H1 (cell line): ENCODE results near the gene OLFM2. TPM values are rescaled to one million over a fixed set of nuclear protein-coding genes. Genes with fewer than 3 reads are reported as not detected.
A peak's percentile ranks its signal among the peaks of the same experiment; 100 is the strongest.

Experiments used
- CTCF ChIA-PET: fragments of 300-600 bp; sonication (Branson Sonifier 250); formaldehyde crosslinking; loops from one replicate; lab custom pipeline; 2021; ENCODE audit not compliant: partially characterized antibody; lab: Charles Lee
- POLR2A ChIA-PET: fragments of 300-600 bp; sonication (Branson Sonifier 250); formaldehyde crosslinking; loops from one replicate; lab custom pipeline; 2021; ENCODE audit warnings: inconsistent platforms; ENCODE audit not compliant: partially characterized antibody; lab: Charles Lee
- DNase-seq, 2 experiments: peaks; one replicate each; pipeline versions ENCODE4 v3.0.0 to v3.0.0-alpha.2; 2010 to 2022; ENCODE audit warnings: low spot score in 2 of 2, low read depth in 1 of 2, mixed read lengths in 1 of 2
- FAIRE-seq: peaks from 2 replicates; lab custom pipeline; 2011; peaks lifted over from hg19 to GRCh38; lab: Jason Lieb, UNC
- H2AFZ ChIP-seq: 2 replicates; pipeline ENCODE4 v1.8.1; 2012; ENCODE audit warnings: low read length, inconsistent platforms
- H2AK5ac ChIP-seq: 2 replicates; pipeline ENCODE4 v1.6.1; 2013; ENCODE audit warnings: low read depth, low read length
- H2BK120ac ChIP-seq: replicated peaks from 2 replicates; pipeline ENCODE3; 2013; ENCODE audit warnings: low read depth, low read length, inconsistent platforms
- H2BK12ac ChIP-seq: 2 replicates; pipeline ENCODE4 v1.6.1; 2013; ENCODE audit warnings: low read depth, low read length
- H2BK15ac ChIP-seq: 2 replicates; pipeline ENCODE4 v1.6.1; 2013; ENCODE audit warnings: low read length
- H2BK20ac ChIP-seq: 2 replicates; pipeline ENCODE4 v1.6.1; 2013; ENCODE audit warnings: low read length
- H2BK5ac ChIP-seq: 2 replicates; pipeline ENCODE4 v1.6.1; 2013; ENCODE audit warnings: low read depth, low read length
- H3K14ac ChIP-seq: 2 replicates; pipeline ENCODE4 v1.6.1; 2013; ENCODE audit warnings: inconsistent platforms; ENCODE audit not compliant: insufficient read length
- H3K18ac ChIP-seq: 2 replicates; pipeline ENCODE4 v1.6.1; 2013; ENCODE audit warnings: low read length; ENCODE audit errors: extremely low read depth
- H3K23ac ChIP-seq: 2 replicates; pipeline ENCODE4 v1.6.1; 2013; ENCODE audit warnings: inconsistent platforms; ENCODE audit not compliant: insufficient read length
- H3K23me2 ChIP-seq: 2 replicates; pipeline ENCODE4 v1.6.1; 2013; ENCODE audit warnings: low read depth, low read length
- H3K27ac ChIP-seq: 2 replicates; pipeline ENCODE4 v1.6.1; 2011; ENCODE audit warnings: low read depth, low read length, inconsistent platforms
- H3K27me3 ChIP-seq, 4 experiments: replicated peaks in 1 of 4; 1 replicate in 1 of 4; 2 replicates in 3 of 4; pipeline versions ENCODE4 v1.6.1 to v1.8.1; 2011 to 2013; ENCODE audit warnings: low read length in 3 of 4, mild to moderate bottlenecking in 3 of 4, inconsistent platforms in 2 of 4, mixed read lengths in 2 of 4, moderate library complexity in 1 of 4; ENCODE audit not compliant: control insufficient read depth in 3 of 4, insufficient read depth in 3 of 4; ENCODE audit errors: extremely low read depth in 1 of 4
- H3K36me3 ChIP-seq, 4 experiments: 2 replicates each; pipeline versions ENCODE4 v1.6.1 to v1.8.1; 2011 to 2013; ENCODE audit warnings: mild to moderate bottlenecking in 4 of 4, low read length in 3 of 4, moderate library complexity in 2 of 4, control low read depth in 1 of 4, inconsistent platforms in 1 of 4; ENCODE audit not compliant: insufficient read depth in 4 of 4, control insufficient read depth in 2 of 4
- H3K4ac ChIP-seq: replicated peaks from 2 replicates; pipeline ENCODE3; 2013; ENCODE audit warnings: low read length, low read depth, mixed read lengths, inconsistent platforms; ENCODE audit not compliant: insufficient read length
- H3K4me1 ChIP-seq, 4 experiments: replicated peaks in 1 of 4; 1 replicate in 1 of 4; 2 replicates in 3 of 4; pipeline versions ENCODE4 v1.6.1 to v1.8.1; 2011 to 2013; ENCODE audit warnings: low read length in 3 of 4, inconsistent platforms in 2 of 4, mixed read lengths in 1 of 4; ENCODE audit not compliant: insufficient read depth in 4 of 4, control insufficient read depth in 3 of 4
- H3K4me2 ChIP-seq, 2 experiments: 2 replicates each; pipeline versions ENCODE4 v1.6.1 to v1.8.1; 2011 to 2013; ENCODE audit warnings: low read depth in 2 of 2, low read length in 2 of 2, control low read depth in 1 of 2, inconsistent platforms in 1 of 2, mild to moderate bottlenecking in 1 of 2; ENCODE audit not compliant: insufficient read depth in 1 of 2
- H3K4me3 ChIP-seq, 4 experiments: fragments of 200-600, 300-600 bp in 1 of 4; sonication (generic), shearing (Covaris generic), sonication (Bioruptor Twin) in 1 of 4; 2 replicates each; pipeline versions ENCODE4 v1.5.1 to v1.8.1; 2011 to 2016; ENCODE audit warnings: low read length in 4 of 4, low read depth in 3 of 4, control low read depth in 2 of 4, inconsistent platforms in 2 of 4, mild to moderate bottlenecking in 2 of 4, mixed read lengths in 1 of 4, moderate library complexity in 1 of 4; ENCODE audit not compliant: insufficient read depth in 2 of 4; ENCODE audit errors: extremely low read depth in 1 of 4
- H3K56ac ChIP-seq: replicated peaks from 2 replicates; pipeline ENCODE3; 2013; ENCODE audit warnings: low read depth, mild to moderate bottlenecking, mixed read lengths, low read length, inconsistent platforms; ENCODE audit not compliant: insufficient read length
- H3K79me1 ChIP-seq: 2 replicates; pipeline ENCODE4 v1.6.1; 2013; ENCODE audit warnings: low read depth, low read length, control low read depth
- H3K79me2 ChIP-seq, 2 experiments: 2 replicates each; pipeline versions ENCODE4 v1.6.1 to v1.8.1; 2012 to 2013; ENCODE audit warnings: low read length in 2 of 2, mild to moderate bottlenecking in 2 of 2, inconsistent platforms in 1 of 2; ENCODE audit not compliant: insufficient read depth in 2 of 2, control insufficient read depth in 1 of 2
- H3K9ac ChIP-seq, 4 experiments: replicated peaks in 1 of 4; 1 replicate in 1 of 4; 2 replicates in 3 of 4; pipeline versions ENCODE4 v1.6.1 to v1.8.1; 2011 to 2013; ENCODE audit warnings: low read depth in 3 of 4, low read length in 3 of 4, control low read depth in 2 of 4, mild to moderate bottlenecking in 2 of 4, moderate library complexity in 2 of 4, inconsistent platforms in 1 of 4; ENCODE audit errors: extremely low read depth in 1 of 4
- H3K9me3 ChIP-seq, 2 experiments: 2 replicates each; pipeline versions ENCODE4 v1.6.1 to v1.8.1; 2012 to 2013; ENCODE audit warnings: mild to moderate bottlenecking in 2 of 2, moderate library complexity in 2 of 2, control low read depth in 1 of 2, inconsistent platforms in 1 of 2, low read depth in 1 of 2, low read length in 1 of 2, mixed read lengths in 1 of 2; ENCODE audit not compliant: insufficient read depth in 2 of 2
- H4K20me1 ChIP-seq, 2 experiments: replicated peaks in 1 of 2; 2 replicates each; pipeline versions ENCODE3 to v1.8.1; 2011 to 2013; ENCODE audit warnings: inconsistent platforms in 2 of 2, low read length in 2 of 2, mild to moderate bottlenecking in 1 of 2; ENCODE audit not compliant: insufficient read depth in 2 of 2, control insufficient read depth in 1 of 2
- H4K5ac ChIP-seq: 2 replicates; pipeline ENCODE4 v1.6.1; 2013; ENCODE audit warnings: low read length, low read depth, mixed read lengths, inconsistent platforms; ENCODE audit not compliant: insufficient read length
- H4K8ac ChIP-seq: 2 replicates; pipeline ENCODE4 v1.8.0; 2013; ENCODE audit warnings: mild to moderate bottlenecking, moderate library complexity, low read length, inconsistent platforms; ENCODE audit not compliant: insufficient read depth; ENCODE audit errors: extremely low read depth
- H4K91ac ChIP-seq: replicated peaks from 2 replicates; pipeline ENCODE3; 2013; ENCODE audit warnings: low read length, mixed read lengths, inconsistent platforms; ENCODE audit not compliant: insufficient read length
- BCL11A ChIP-seq, 2 experiments: IDR thresholded peaks; one replicate each; pipeline ENCODE4 v1.6.1; 2011; ENCODE audit warnings: low read depth in 2 of 2, low read length in 2 of 2, mild to moderate bottlenecking in 2 of 2
- CTBP2 ChIP-seq: IDR thresholded peaks from 2 replicates; pipeline ENCODE4 v1.7.0; 2011; ENCODE audit warnings: borderline replicate concordance, mild to moderate bottlenecking, moderate library complexity, mixed read lengths, low read length; ENCODE audit not compliant: insufficient read depth, insufficient read length
- EZH2 ChIP-seq: fragments of 200-600 bp; sonication (generic); IDR thresholded peaks from 2 replicates; pipeline ENCODE4 v1.7.1; 2012; ENCODE audit warnings: low read depth, mild to moderate bottlenecking, moderate library complexity, low read length, inconsistent platforms; ENCODE audit not compliant: severe bottlenecking
- KDM4A ChIP-seq: IDR thresholded peaks from one replicate; pipeline ENCODE4 v1.7.1; 2012; ENCODE audit warnings: low read depth, mild to moderate bottlenecking, moderate library complexity, low read length, inconsistent platforms; ENCODE audit not compliant: severe bottlenecking
- PHF8 ChIP-seq: fragments of 200-600 bp; sonication (generic); conservative IDR thresholded peaks from 2 replicates; pipeline ENCODE4 v1.7.1; 2012; ENCODE audit warnings: low read depth, mild to moderate bottlenecking, inconsistent platforms, low read length, moderate library complexity
- SIN3A ChIP-seq, 2 experiments: IDR thresholded peaks in 1 of 2; conservative IDR thresholded peaks in 1 of 2; 2 replicates each; pipeline ENCODE4 v1.6.1; 2011 to 2012; ENCODE audit warnings: low read length in 2 of 2, improper control_type of control experiment in 1 of 2, low read depth in 1 of 2, mild to moderate bottlenecking in 1 of 2
- SP4 ChIP-seq: IDR thresholded peaks from 2 replicates; pipeline ENCODE4 v1.6.1; 2012; ENCODE audit warnings: low read length, inconsistent platforms
- SRF ChIP-seq: IDR thresholded peaks from 2 replicates; pipeline ENCODE4 v1.6.1; 2011; ENCODE audit warnings: mild to moderate bottlenecking, low read depth, low read length, moderate library complexity
- TAF1 ChIP-seq: IDR thresholded peaks from 2 replicates; pipeline ENCODE4 v1.6.1; 2011; ENCODE audit warnings: mild to moderate bottlenecking, low read depth, low read length
- TEAD4 ChIP-seq: IDR thresholded peaks from 2 replicates; pipeline ENCODE4 v1.6.1; 2012; ENCODE audit warnings: low read depth, low read length, inconsistent platforms, mixed read lengths
- YY1 ChIP-seq: IDR thresholded peaks from 2 replicates; pipeline ENCODE4 v1.6.1; 2011; ENCODE audit warnings: low read depth, mild to moderate bottlenecking, low read length
- ZNF274 ChIP-seq: IDR thresholded peaks from 2 replicates; pipeline ENCODE4 v1.7.0; 2012; ENCODE audit warnings: low read length, borderline replicate concordance; ENCODE audit errors: extremely low read depth
- WGBS, 2 experiments: shearing (Covaris generic) in 1 of 2; methylation state at CpG; one replicate each; pipeline versions ENCODE4 v1.1.6 to v1.1.7; 2013 to 2015; ENCODE audit warnings: low lambda C conversion rate in 2 of 2, mixed read lengths in 2 of 2, inconsistent platforms in 1 of 2, low coverage in 1 of 2, missing lambda C conversion rate in 1 of 2; ENCODE audit not compliant: insufficient replicate concordance in 2 of 2, insufficient coverage in 1 of 2, insufficient read length in 1 of 2; ENCODE audit errors: extremely low coverage in 1 of 2, missing lambda C conversion rate in 1 of 2; 5-methylcytosine and 5-hydroxymethylcytosine counted together
- polyA plus RNA-seq, 7 experiments: library from polyadenylated mRNA; depleted of rRNA in 3 of 7; stranded (reverse) in 5 of 7; unstranded in 2 of 7; fragments of >200 nt in 5 of 7; fragments of 200-250 nt in 2 of 7; gene quantifications; 1 replicate in 5 of 7; 2 replicates in 1 of 7; 4 replicates in 1 of 7; pipeline versions ENCODE4 v1.2.1 to v1.2.3, GENCODE V29; 2011 to 2013; ENCODE audit warnings: missing spikeins in 2 of 7, mixed read lengths in 2 of 7
- total RNA-seq: library from RNA; stranded (reverse); fragmentation: NEBNext Ultra II Directional; extraction: Animal tissue kit (Norgen Biotek cat#: 25700); gene quantifications from 2 replicates; pipeline ENCODE4 v1.2.1, GENCODE V29; 2021

The OLFM2 gene
- total and polyA plus RNA-seq, 2 of the 8 experiments (the other 6 are each of a cell fraction or from before 2014, with no cell fraction given) = 68.2 to 151 TPM

GRCh38 chr19:9911524-9912185 is 24.7 kb downstream of the OLFM2 start:
- H2BK12ac ChIP-seq = no peak overlapping the region; the same call in 1 of the 2 replicates
- no peak overlapping the region for H4K5ac ChIP-seq
- no peak overlapping the region for H3K27ac ChIP-seq
- H3K27me3 ChIP-seq = peaks cover 0 to 9% (median 2%) of the 10 kb centered on the region in 4 experiments; a peak in 4 of 7 replicates
- no peak overlapping the region for H3K23ac ChIP-seq
- 90% methylated on average over 6 of the region's 6 CpGs; no CpG with 5 or more reads in 1 of the 2 experiments for WGBS, 2 experiments
- peaks cover 21 to 34% of the 10 kb centered on the region in 2 experiments for H4K20me1 ChIP-seq
- peak overlapping the region in 1 of 2 experiments; percentile 67; a peak in 1 of 4 replicates for H3K4me2 ChIP-seq
- H3K79me1 ChIP-seq = peaks cover 16% of the 10 kb centered on the region
- no peak overlapping the region for H4K8ac ChIP-seq
- H2AK5ac ChIP-seq = no peak overlapping the region
- DNase-seq = no peak
- H3K4ac ChIP-seq = no peak overlapping the region
- TF ChIP-seq EZH2 = no peak
- no peak for TF ChIP-seq BCL11A (IDR thresholded peaks at IDR 0.05; ENCODE audit: low read depth in 2 of 2, low read length in 2 of 2)
- no peak for TF ChIP-seq SIN3A (conservative IDR thresholded peaks at IDR 0.05 in 1 of 2, IDR thresholded peaks at IDR 0.05 in 1 of 2; ENCODE audit: low read depth in 1 of 2, low read length in 2 of 2)
- no peak for TF ChIP-seq PHF8
- TF ChIP-seq TEAD4 = no peak
- TF ChIP-seq YY1 = no peak
- no peak for TF ChIP-seq ZNF274
- no peak for TF ChIP-seq SP4
- no peak for TF ChIP-seq TAF1
- no peak for TF ChIP-seq KDM4A
- no peak for TF ChIP-seq CTBP2
- no peak for TF ChIP-seq SRF
- H3K36me3 ChIP-seq = no peaks in the 10 kb centered on the region; a peak in 1 of 8 replicates
- H3K14ac ChIP-seq = no peak overlapping the region
- H3K9me3 ChIP-seq = no peaks in the 10 kb centered on the region
- H3K4me1 ChIP-seq = peaks cover 0 to 13% (median 4%) of the 10 kb centered on the region in 4 experiments; a peak in 6 of 7 replicates
- ChIA-PET CTCF (interaction anchor here (1.0 to 1.5 kb wide), 3 partner anchors 13 to 505 kb away, joined by 3 read pairs; no protein-coding TSS in a partner anchor), POLR2A (interaction anchor here (1.1 to 2.9 kb wide), 4 partner anchors 13 to 41 kb away, joined by 3 to 13 read pairs (median 4); partner anchors contain the start of gene OLFM2)
- no peak for FAIRE-seq
- no peak overlapping the region for H3K56ac ChIP-seq
- H3K18ac ChIP-seq = no peak overlapping the region
- H2AFZ ChIP-seq = no peak overlapping the region
- no peak overlapping the region for H2BK15ac ChIP-seq
- H3K79me2 ChIP-seq = peaks cover 6 to 34% of the 10 kb centered on the region in 2 experiments; a peak in 3 of 4 replicates
- peaks cover 10% of the 10 kb centered on the region; the same call in 1 of the 2 replicates for H3K23me2 ChIP-seq
- H2BK20ac ChIP-seq = no peak overlapping the region
- H3K9ac ChIP-seq = no peak overlapping the region; a peak in 1 of 7 replicates
- H2BK5ac ChIP-seq = no peak overlapping the region
- H3K4me3 ChIP-seq = no peak overlapping the region
- no peak overlapping the region for H2BK120ac ChIP-seq
- H4K91ac ChIP-seq = no peak overlapping the region
